ENCODE data around the gene RUNX1.

GRCh38 chr21:35095859-35096291 is 46.8 kb upstream of the RUNX1 start:
- TF ChIP-seq CTCF (IDR thresholded peaks at IDR 0.05) (no peak), POLR2A (IDR thresholded peaks at IDR 0.05) (no peak), POLR2AphosphoS5 (IDR thresholded peaks at IDR 0.05) (no peak)
